H7 (cell line): Measurements from ENCODE around the gene TCF25. TPM values are rescaled to one million over a fixed set of nuclear protein-coding genes. Genes with fewer than 3 reads are reported as not detected.
"Not testable (repeated sequence)": the region's sequence is repeated elsewhere in the genome, so short reads cannot be mapped to it uniquely, and the experiment has no call there.

Source experiments
- DNase-seq: peaks from one replicate; pipeline ENCODE4 v3.0.0; 2012
- H3K27me3 ChIP-seq: 2 replicates; pipeline ENCODE4 v1.6.0; 2011; ENCODE audit warnings: mild to moderate bottlenecking, low read length; ENCODE audit not compliant: control insufficient read depth, insufficient read depth
- H3K36me3 ChIP-seq: replicated peaks from 2 replicates; pipeline ENCODE4 v1.5.1; 2011; ENCODE audit warnings: low read length; ENCODE audit not compliant: control insufficient read depth, insufficient read depth
- H3K4me3 ChIP-seq: 2 replicates; pipeline ENCODE4 v1.5.1; 2011; ENCODE audit warnings: low read depth, mild to moderate bottlenecking, control low read depth, low read length, moderate library complexity; ENCODE audit not compliant: insufficient read depth
- total RNA-seq: library from RNA; depleted of rRNA; stranded (reverse); fragments of >200 nt; shearing (Covaris generic); gene quantifications from 2 replicates; pipeline ENCODE4 v1.2.3, GENCODE V29; 2014

Gene TCF25
- total RNA-seq, 1 experiment from 2014 or later: 70.5 TPM

- no peak overlapping the region for H3K4me3 ChIP-seq
- DNase-seq: peak; percentile 52
- H3K27me3 ChIP-seq: no peaks in the 10 kb centered on the region
- no peaks in the 10 kb centered on the region; the same call in 1 of the 2 replicates for H3K36me3 ChIP-seq
Observed at GRCh38 chr16:89858973-89859614, 14.3 kb upstream of the TCF25 start.

GRCh38 chr16:89859615-89860007, 13.8 kb upstream of the TCF25 start:
- Histone ChIP-seq H3K27me3 (no peaks in the 10 kb centered on the region), H3K4me3 (no peak overlapping the region), H3K36me3 (no peaks in the 10 kb centered on the region; the same call in 1 of the 2 replicates)
- DNase-seq: peak; percentile 55

DNA sequence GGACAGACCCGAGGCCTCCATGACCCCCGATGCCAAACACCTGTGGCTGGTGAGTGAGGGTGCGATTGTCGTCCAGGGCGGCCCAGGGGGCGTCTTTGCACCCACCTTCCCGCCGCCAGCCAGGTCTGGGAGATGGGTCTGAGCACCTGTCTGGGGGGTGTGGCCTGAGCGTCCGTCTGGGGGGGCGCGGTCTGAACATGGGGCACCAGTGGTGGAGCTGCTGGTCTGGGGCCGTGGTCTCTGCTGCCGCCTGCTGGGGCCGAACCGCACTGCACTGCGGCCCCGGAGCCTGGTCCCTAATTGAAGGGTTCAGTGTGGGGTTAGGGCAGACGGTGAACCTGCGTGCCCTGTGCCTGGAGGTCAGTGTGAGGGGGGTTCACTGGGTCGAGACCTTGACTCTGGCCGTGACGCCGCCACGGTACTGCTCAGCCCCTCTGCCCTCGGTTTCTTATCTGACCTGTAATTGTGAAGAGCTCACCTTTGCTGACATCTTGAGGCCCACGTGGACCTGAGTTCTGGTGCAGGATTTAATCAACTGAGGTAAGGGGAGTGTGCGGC, 12.6 kb upstream of the TCF25 start:
- DNase-seq: peak; percentile 100
- H3K4me3 ChIP-seq: no peak overlapping the region
- no peaks in the 10 kb centered on the region for H3K27me3 ChIP-seq
- no peaks in the 10 kb centered on the region; the same call in 1 of the 2 replicates for H3K36me3 ChIP-seq

DNA sequence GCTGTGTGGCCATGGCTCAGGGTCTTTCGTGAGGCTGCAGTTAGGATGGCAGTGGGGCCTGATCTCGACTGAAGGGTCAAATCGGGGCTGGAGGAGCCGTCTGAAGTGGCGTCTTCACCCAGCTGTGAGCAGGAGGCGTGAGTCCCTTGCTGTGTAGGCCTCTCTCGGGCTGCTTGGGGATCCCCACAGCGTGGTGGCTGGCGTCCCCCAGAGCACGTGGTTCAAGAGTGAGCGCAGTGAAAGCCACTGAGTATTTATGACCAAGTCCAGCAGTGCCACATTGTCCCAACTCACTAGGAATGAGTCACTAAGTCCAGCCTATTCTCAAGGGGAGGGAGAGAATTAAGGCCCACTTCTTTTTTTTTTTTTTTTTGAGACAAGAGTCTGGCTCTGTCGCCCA, 11.7 kb upstream of the TCF25 start:
- no peak overlapping the region for H3K4me3 ChIP-seq
- DNase-seq: peak; percentile 35
- no peaks in the 10 kb centered on the region; the same call in 1 of the 2 replicates for H3K36me3 ChIP-seq
- H3K27me3 ChIP-seq: no peaks in the 10 kb centered on the region

DNA sequence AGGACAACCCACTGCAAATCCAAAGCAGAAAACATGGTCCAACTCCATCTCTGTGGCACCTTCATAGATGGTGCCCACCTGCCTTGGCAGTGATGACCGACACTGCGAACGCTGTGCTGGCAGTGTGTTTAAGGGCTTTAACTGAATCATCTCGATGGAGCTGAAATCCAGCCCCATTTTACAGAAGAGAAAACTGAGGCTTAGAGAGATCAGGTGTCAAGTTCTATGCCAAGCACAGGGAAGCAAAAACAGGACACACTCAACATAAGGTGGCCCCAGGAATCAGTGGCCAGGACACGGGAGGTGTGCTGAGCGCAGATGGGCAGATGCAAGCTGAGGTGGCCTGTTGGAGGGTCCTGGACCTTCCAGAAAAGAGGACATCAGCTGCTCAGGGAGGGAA, 10.7 kb upstream of the TCF25 start:
- H3K4me3 ChIP-seq: no peak overlapping the region
- DNase-seq: peak; percentile 22
- H3K36me3 ChIP-seq: no peaks in the 10 kb centered on the region; the same call in 1 of the 2 replicates
- H3K27me3 ChIP-seq: no peaks in the 10 kb centered on the region

DNA sequence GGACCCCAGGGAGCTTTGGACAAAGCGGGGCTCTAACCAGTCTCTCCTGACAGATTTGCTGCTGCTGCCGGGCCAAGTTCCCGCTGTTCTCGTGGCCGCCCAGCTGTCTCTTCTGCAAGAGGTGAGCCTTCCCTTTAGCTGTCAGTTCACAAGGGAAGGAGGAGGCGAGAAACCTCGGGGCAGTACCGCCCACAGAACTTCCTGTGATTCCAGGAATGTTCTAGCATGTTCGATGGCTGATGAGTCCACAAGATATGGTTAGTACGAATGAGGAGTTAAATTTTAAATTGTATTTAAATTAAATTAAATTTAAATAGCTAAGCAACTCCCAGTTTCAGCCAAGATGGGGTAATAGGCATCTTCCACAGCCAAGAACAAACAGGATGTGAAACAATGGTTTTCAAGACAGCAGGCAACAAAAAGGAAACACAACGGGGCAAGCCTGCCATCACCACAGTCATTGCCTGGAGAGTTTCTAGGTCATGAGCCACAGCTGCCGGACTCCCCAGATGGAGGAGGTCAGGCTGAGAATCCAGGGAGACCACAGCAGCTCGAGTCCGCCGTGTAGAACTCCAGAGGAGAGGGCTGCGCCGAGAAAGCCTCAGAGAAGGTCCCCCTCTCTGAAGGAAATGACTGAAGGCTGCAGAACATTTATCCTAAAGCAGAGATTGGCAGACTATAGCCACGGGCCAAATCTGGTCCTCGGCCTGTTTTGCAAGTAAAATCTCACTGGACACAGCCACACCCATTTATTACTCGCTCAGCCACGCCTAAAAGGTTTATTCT, 9.5 kb upstream of the TCF25 start:
- Histone ChIP-seq H3K36me3 (no peaks in the 10 kb centered on the region; the same call in 1 of the 2 replicates), H3K4me3 (no peak overlapping the region), H3K27me3 (no peaks in the 10 kb centered on the region)
- DNase-seq: peak; percentile 38

DNA sequence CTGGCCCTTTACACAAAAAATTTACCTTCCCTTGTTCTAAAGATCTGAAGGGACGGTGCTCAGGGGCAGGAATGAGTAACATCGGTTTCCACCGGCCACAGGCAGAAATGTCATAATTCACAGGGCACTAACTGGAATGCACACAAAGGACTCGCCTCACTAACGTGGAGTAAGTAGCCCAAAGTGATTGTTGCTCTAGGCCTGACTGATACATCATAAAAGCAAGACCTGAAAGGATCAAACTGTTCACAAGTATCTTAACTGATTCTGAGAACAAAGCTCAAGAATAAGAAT, 8.9 kb upstream of the TCF25 start:
- DNase-seq: no peak
- no peak overlapping the region for H3K4me3 ChIP-seq
- H3K36me3 ChIP-seq: no peaks in the 10 kb centered on the region; the same call in 1 of the 2 replicates
- no peaks in the 10 kb centered on the region for H3K27me3 ChIP-seq

- DNase-seq: no peak
- H3K27me3 ChIP-seq: no peaks in the 10 kb centered on the region
- H3K4me3 ChIP-seq: no peak overlapping the region
- no peaks in the 10 kb centered on the region for H3K36me3 ChIP-seq
Observed at GRCh38 chr16:89867918-89868317, 5.5 kb upstream of the TCF25 start.

- DNase-seq: no peak
Observed at GRCh38 chr16:89869911-89870310, 3.5 kb upstream of the TCF25 start.

DNA sequence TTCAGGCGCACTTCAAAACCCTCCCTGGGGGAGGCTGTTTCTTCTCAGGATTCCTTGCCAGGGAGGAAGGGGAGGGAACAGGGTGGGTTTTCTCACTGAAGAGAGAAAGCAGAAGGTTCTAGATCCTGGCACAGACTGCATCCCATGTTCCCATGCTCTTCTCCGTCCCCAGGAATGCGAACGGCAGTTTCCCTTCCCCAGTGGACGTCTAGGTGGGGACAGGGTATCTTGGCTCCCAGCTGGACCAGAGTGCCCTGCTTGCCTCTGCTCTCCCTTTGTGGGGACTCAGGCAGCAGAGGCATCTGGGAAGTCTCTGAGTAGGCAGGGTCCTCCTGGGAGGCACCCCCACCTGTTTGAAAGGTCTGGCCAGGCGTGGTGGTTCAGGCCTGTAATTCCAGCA, 3.0 kb upstream of the TCF25 start:
- no peaks in the 10 kb centered on the region for H3K27me3 ChIP-seq
- DNase-seq: no peak
- H3K4me3 ChIP-seq: no peak overlapping the region
- peaks cover 2% of the 10 kb centered on the region; the same call in 1 of the 2 replicates for H3K36me3 ChIP-seq

More at GRCh38 chr16:89869911-89870310, 3.5 kb upstream of the TCF25 start:
- H3K4me3 ChIP-seq: no peak overlapping the region
- H3K27me3 ChIP-seq: no peaks in the 10 kb centered on the region
- H3K36me3 ChIP-seq: peaks cover 1% of the 10 kb centered on the region; the same call in 1 of the 2 replicates

- Histone ChIP-seq H3K4me3 (no peak overlapping the region), H3K36me3 (peaks cover 3% of the 10 kb centered on the region), H3K27me3 (no peaks in the 10 kb centered on the region)
- no peak for DNase-seq
Observed at GRCh38 chr16:89871895-89872294, 1.5 kb upstream of the TCF25 start.

DNA sequence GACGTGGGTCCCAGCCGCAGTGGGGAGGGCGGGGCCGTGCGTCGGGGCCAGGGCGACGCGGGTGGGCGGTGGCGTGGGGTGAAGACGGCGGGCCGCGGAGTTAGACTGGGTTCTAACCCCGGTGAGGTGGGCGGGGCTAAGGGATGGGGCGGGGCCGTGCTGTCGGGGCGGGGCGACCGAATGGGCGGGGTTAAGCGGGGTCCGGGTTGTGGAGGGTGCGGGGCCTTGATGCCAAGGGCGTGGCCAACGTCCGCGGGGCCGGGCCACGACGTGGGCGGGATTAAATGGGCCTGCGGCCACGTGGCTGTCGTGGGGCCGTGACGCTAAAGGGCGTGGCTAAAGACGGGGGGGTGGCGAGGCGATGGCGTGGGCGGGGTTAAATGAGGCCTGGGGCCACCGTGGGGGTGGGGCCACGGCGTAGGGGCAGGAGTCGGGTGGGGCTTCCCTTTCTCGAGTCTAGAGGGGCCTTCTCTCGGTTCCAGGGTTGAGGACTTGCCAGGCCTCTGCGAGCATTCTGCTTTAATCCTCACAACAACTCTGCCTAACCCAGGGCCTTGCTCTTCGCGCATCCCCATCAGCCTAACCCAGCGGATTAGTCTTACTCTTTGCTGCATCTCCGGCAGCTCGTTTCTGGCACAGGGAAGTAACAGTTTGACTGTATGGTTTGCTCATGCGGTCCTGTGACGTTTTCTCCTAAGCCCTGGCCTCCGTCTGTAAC, 739 bp downstream of the TCF25 start:
- Histone ChIP-seq H3K36me3 (peaks cover 5% of the 10 kb centered on the region), H3K27me3 (no peaks in the 10 kb centered on the region), H3K4me3 (peak overlapping the region; percentile 87)
- peak; percentile 100 for DNase-seq

DNA sequence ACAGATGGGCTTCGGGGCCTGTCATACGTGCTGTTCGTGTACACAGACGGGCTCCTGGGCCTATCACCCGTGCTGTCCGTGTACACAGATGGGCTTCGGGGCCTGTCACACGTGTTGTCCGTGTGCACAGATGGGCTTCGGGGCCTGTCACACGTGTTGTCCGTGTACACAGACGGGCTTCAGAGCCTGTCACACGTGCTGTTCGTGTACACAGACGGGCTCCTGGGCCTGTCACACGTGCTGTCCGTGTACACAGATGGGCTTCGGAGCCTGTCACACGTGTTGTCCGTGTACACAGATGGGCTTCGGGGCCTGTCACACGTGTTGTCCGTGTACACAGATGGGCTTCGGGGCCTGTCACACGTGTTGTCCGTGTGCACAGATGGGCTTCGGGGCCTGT, 5.7 kb downstream of the TCF25 start:
- not testable (repeated sequence) for H3K4me3 ChIP-seq, DNase-seq, H3K27me3 ChIP-seq
- peaks cover 15% of the 10 kb centered on the region for H3K36me3 ChIP-seq

DNA sequence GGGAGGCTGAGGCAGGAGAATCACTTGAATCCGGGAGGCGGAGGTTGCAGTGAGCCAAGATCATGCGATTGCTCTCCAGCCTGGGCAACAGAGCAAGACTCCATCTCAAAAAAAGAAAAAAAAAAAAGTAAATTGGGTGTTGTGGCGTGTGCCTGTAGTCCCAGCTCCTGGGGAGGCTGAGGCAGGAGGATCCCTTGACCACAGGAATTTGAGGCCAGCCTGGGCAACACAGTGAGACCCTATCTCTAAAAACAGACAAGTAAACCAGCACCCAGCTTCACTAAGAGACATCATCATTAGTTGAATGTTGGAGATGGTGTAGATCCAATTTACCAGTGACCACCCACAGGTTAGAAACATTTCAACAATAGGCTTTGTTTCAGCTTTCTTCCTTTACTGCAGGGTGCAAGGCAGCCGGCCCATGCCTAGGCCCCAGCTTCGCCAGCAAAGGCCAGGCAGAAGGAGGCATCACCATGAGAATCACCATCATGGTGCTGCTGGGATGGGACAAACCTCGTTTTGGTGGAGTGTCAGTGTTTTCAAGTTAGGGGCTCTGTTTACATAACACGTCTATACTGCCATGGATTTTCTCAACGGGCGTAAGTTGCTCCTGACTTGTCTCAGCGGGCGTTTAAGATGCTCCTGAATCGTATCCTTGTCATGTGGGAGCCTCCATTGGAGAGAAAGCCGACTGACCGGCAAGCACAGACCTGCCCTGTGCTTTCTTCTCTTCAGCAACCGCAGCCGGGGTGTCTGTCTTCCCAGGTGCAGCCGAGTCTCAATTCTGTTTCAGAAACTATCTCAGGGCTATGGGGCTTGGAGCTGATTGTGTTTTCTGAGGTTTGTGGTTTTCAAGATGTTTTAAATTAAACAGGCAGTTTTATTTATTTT, 7.3 kb downstream of the TCF25 start:
- peak; percentile 37 for DNase-seq
- Histone ChIP-seq H3K4me3 (no peak overlapping the region), H3K36me3 (peaks cover 22% of the 10 kb centered on the region), H3K27me3 (no peaks in the 10 kb centered on the region)
